GM12878 (cell line): ENCODE results near the gene ITGA5. TPM values are rescaled to one million over a fixed set of nuclear protein-coding genes. Genes with fewer than 3 reads are reported as not detected.

Experiments
- CREM ChIP-seq: IDR thresholded peaks from 2 replicates; pipeline ENCODE4 v1.6.1; 2014; ENCODE audit warnings: antibody characterized with exemption, low read depth
- IRF5 ChIP-seq: fragments of 450-650 bp; IDR thresholded peaks from 2 replicates; pipeline ENCODE4 v1.6.1; 2017; ENCODE audit warnings: borderline replicate concordance
- ZBED1 ChIP-seq: IDR thresholded peaks from 2 replicates; pipeline ENCODE4 v1.6.1; 2016; ENCODE audit warnings: borderline replicate concordance
- ZBTB4 ChIP-seq: fragments of 450-650 bp; formaldehyde crosslinking; IDR thresholded peaks from 2 replicates; pipeline ENCODE4 v1.4.0; 2022; ENCODE audit warnings: mild to moderate bottlenecking, moderate library complexity
- polyA plus RNA-seq, 11 experiments: library from polyadenylated mRNA; depleted of rRNA in 4 of 11; unstranded in 6 of 11; stranded (reverse) in 5 of 11; fragments of >200 nt; fragmentation: Nextera tagmentation in 4 of 11; fragmentation: Illumina TruSeq in 1 of 11; extraction: Ambion mirVana in 4 of 11; extraction: Trizol in 1 of 11; gene quantifications; 1 replicate in 1 of 11; 2 replicates in 10 of 11; pipeline versions ENCODE4 v1.2.1 to v1.2.3, GENCODE V29; 2011 to 2016; ENCODE audit warnings: inconsistent platforms in 2 of 11, missing spikeins in 2 of 11, low read depth in 1 of 11
- total RNA-seq, 4 experiments: library from RNA; depleted of rRNA in 3 of 4; stranded (reverse); fragments of >200 nt in 3 of 4; fragmentation: Illumina TruSeq in 1 of 4; extraction: Trizol in 1 of 4; gene quantifications; 2 replicates each; pipeline versions ENCODE4 v1.2.1 to v1.2.3, GENCODE V29; 2013 to 2021
- TF ChIP-seq, protein P1 (sequence below): IDR thresholded peaks from 2 replicates; pipeline ENCODE4 v1.6.1; 2012; ENCODE audit warnings: improper control_type of control experiment, low read depth, low read length; ENCODE audit not compliant: insufficient replicate concordance

The ITGA5 gene
- total and polyA plus RNA-seq, 10 of the 15 experiments (the other 5 are each of a cell fraction or from before 2014, with no cell fraction given), result 0.15 to 22.5 (median 0.61) TPM

GRCh38 chr12:54377007-54377406, 42.1 kb downstream of the ITGA5 start (continued):
- TF ChIP-seq, protein P1, sequence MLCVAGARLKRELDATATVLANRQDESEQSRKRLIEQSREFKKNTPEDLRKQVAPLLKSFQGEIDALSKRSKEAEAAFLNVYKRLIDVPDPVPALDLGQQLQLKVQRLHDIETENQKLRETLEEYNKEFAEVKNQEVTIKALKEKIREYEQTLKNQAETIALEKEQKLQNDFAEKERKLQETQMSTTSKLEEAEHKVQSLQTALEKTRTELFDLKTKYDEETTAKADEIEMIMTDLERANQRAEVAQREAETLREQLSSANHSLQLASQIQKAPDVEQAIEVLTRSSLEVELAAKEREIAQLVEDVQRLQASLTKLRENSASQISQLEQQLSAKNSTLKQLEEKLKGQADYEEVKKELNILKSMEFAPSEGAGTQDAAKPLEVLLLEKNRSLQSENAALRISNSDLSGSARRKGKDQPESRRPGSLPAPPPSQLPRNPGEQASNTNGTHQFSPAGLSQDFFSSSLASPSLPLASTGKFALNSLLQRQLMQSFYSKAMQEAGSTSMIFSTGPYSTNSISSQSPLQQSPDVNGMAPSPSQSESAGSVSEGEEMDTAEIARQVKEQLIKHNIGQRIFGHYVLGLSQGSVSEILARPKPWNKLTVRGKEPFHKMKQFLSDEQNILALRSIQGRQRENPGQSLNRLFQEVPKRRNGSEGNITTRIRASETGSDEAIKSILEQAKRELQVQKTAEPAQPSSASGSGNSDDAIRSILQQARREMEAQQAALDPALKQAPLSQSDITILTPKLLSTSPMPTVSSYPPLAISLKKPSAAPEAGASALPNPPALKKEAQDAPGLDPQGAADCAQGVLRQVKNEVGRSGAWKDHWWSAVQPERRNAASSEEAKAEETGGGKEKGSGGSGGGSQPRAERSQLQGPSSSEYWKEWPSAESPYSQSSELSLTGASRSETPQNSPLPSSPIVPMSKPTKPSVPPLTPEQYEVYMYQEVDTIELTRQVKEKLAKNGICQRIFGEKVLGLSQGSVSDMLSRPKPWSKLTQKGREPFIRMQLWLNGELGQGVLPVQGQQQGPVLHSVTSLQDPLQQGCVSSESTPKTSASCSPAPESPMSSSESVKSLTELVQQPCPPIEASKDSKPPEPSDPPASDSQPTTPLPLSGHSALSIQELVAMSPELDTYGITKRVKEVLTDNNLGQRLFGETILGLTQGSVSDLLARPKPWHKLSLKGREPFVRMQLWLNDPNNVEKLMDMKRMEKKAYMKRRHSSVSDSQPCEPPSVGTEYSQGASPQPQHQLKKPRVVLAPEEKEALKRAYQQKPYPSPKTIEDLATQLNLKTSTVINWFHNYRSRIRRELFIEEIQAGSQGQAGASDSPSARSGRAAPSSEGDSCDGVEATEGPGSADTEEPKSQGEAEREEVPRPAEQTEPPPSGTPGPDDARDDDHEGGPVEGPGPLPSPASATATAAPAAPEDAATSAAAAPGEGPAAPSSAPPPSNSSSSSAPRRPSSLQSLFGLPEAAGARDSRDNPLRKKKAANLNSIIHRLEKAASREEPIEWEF, result no peak
- TF ChIP-seq ZBTB4 (no peak), ZBED1 (no peak), IRF5 (no peak), CREM (no peak)
